Peyer's patch (tissue), 4 donors: ENCODE data around the gene OAF. TPM values are rescaled to one million over a fixed set of nuclear protein-coding genes. Genes with fewer than 3 reads are reported as not detected.
A peak's percentile ranks its signal among the peaks of the same experiment; 100 is the strongest.
"Not testable (repeated sequence)": the region's sequence is repeated elsewhere in the genome, so short reads cannot be mapped to it uniquely, and the experiment has no call there.

Experiments
- DNase-seq, 3 donors: peaks; one replicate each; pipeline ENCODE4 v3.0.0-alpha.2; 2017 to 2019
- H3K27ac ChIP-seq, 4 donors: fragments of 200-600 bp; sonication (generic); one replicate each; pipeline ENCODE4 v1.5.1; 2016 to 2019
- H3K27me3 ChIP-seq, 2 donors: fragments of 200-600 bp; sonication (generic); one replicate each; pipeline ENCODE4 v1.5.1; 2019
- H3K36me3 ChIP-seq, 3 donors: fragments of 200-600 bp; sonication (generic); one replicate each; pipeline ENCODE4 v1.5.1; 2016 to 2019
- H3K4me1 ChIP-seq, 4 donors: fragments of 200-600 bp; sonication (generic); one replicate each; pipeline ENCODE4 v1.5.1; 2016 to 2019
- H3K4me3 ChIP-seq, 4 donors: fragments of 200-600 bp; sonication (generic); 1 replicate in 3 of 4; 2 replicates in 1 of 4; pipeline ENCODE4 v1.5.1; 2016 to 2019; ENCODE audit warnings: mild to moderate bottlenecking in 1 of 4
- H3K9me3 ChIP-seq, 4 donors: fragments of 200-600 bp; sonication (generic); one replicate each; pipeline ENCODE4 v1.5.1; 2016 to 2019; ENCODE audit warnings: mild to moderate bottlenecking in 1 of 4
- CTCF ChIP-seq, 6 experiments: fragments of 450-650 bp in 4 of 6; fragments of 200-600 bp in 2 of 6; sonication (generic) in 1 of 6; IDR thresholded peaks; one replicate each; pipeline ENCODE4 v1.5.1; 2017 to 2019; ENCODE audit warnings: antibody characterized with exemption in 6 of 6, mild to moderate bottlenecking in 3 of 6, moderate library complexity in 1 of 6
- POLR2A ChIP-seq, 2 donors: fragments of 450-650 bp; IDR thresholded peaks; one replicate each; pipeline ENCODE4 v1.5.1; 2017; ENCODE audit warnings: antibody characterized with exemption in 2 of 2, mild to moderate bottlenecking in 2 of 2, moderate library complexity in 2 of 2
- total RNA-seq, 4 donors: library from RNA; depleted of rRNA; stranded (reverse); fragments of >200 nt; gene quantifications; one replicate each; pipeline ENCODE4 v1.1.0, GENCODE V29; 2016

OAF gene
- total RNA-seq, 4 donors from 2014 or later: 66.0 to 344 (median 228) TPM

- no peak for TF ChIP-seq CTCF (IDR thresholded peaks at IDR 0.05)
- no peak for TF ChIP-seq POLR2A (IDR thresholded peaks at IDR 0.05)
- Histone ChIP-seq H3K4me3 (no peak overlapping the region), H3K27ac (no peak overlapping the region), H3K36me3 (no peaks in the 10 kb centered on the region), H3K9me3 (no peaks in the 10 kb centered on the region), H3K27me3 (peaks cover 0 to 3% of the 10 kb centered on the region in 2 donors), H3K4me1 (peaks cover 0 to 11% (median 0%) of the 10 kb centered on the region in 4 donors)
- no peak for DNase-seq
These were observed 36.0 kb upstream of the OAF start for GRCh38 chr11:120174866-120175265.

GRCh38 chr11:120178561-120179056 is 32.2 kb upstream of the OAF start:
- Histone ChIP-seq H3K27me3 (no peaks in the 10 kb centered on the region), H3K27ac (peak overlapping the region in 1 of 4 donors; percentile 32), H3K4me1 (peaks cover 0 to 25% (median 6%) of the 10 kb centered on the region in 4 donors), H3K36me3 (no peaks in the 10 kb centered on the region), H3K4me3 (no peak overlapping the region), H3K9me3 (no peaks in the 10 kb centered on the region)
- no peak for DNase-seq
- TF ChIP-seq POLR2A (IDR thresholded peaks at IDR 0.05) (no peak), CTCF (IDR thresholded peaks at IDR 0.05) (no peak)

GRCh38 chr11:120179057-120179672 is 31.7 kb upstream of the OAF start:
- Histone ChIP-seq H3K4me3 (no peak overlapping the region), H3K27ac (peak overlapping the region in 1 of 4 donors; percentile 32), H3K36me3 (no peaks in the 10 kb centered on the region), H3K4me1 (peaks cover 0 to 31% (median 8%) of the 10 kb centered on the region in 4 donors), H3K9me3 (no peaks in the 10 kb centered on the region), H3K27me3 (no peaks in the 10 kb centered on the region)
- DNase-seq: peak in 1 of 3 donors; percentile 43
- TF ChIP-seq CTCF (IDR thresholded peaks at IDR 0.05): no peak
- no peak for TF ChIP-seq POLR2A (IDR thresholded peaks at IDR 0.05)

- peaks cover 0 to 37% (median 8%) of the 10 kb centered on the region in 4 donors for H3K4me1 ChIP-seq
- DNase-seq, H3K27ac ChIP-seq, H3K27me3 ChIP-seq, H3K4me3 ChIP-seq, H3K9me3 ChIP-seq, H3K36me3 ChIP-seq: not testable (repeated sequence)
These were observed 30.8 kb upstream of the OAF start for GRCh38 chr11:120180063-120180462.

GRCh38 chr11:120180551-120181232 is 30.1 kb upstream of the OAF start:
- Histone ChIP-seq H3K36me3 (no peaks in the 10 kb centered on the region), H3K4me3 (no peak overlapping the region), H3K27me3 (no peaks in the 10 kb centered on the region), H3K4me1 (peaks cover 0 to 36% (median 8%) of the 10 kb centered on the region in 4 donors), H3K9me3 (no peaks in the 10 kb centered on the region), H3K27ac (no peak overlapping the region)
- no peak for TF ChIP-seq POLR2A (IDR thresholded peaks at IDR 0.05)
- TF ChIP-seq CTCF (IDR thresholded peaks at IDR 0.05): peak in 1 of 6 experiments; percentile 10
- DNase-seq: no peak

- no peak for DNase-seq
- Histone ChIP-seq H3K27ac (no peak overlapping the region), H3K27me3 (no peaks in the 10 kb centered on the region), H3K4me1 (peaks cover 0 to 44% (median 15%) of the 10 kb centered on the region in 4 donors), H3K4me3 (no peak overlapping the region), H3K36me3 (no peaks in the 10 kb centered on the region), H3K9me3 (no peaks in the 10 kb centered on the region)
- no peak for TF ChIP-seq POLR2A (IDR thresholded peaks at IDR 0.05)
- no peak for TF ChIP-seq CTCF (IDR thresholded peaks at IDR 0.05)
These were observed 29.4 kb upstream of the OAF start for GRCh38 chr11:120181376-120181975.
